Peyer's patch (tissue), 4 donors: ENCODE data around the gene PARD3B.

Source experiments
- POLR2A ChIP-seq, 2 donors: fragments of 450-650 bp; IDR thresholded peaks; one replicate each; pipeline ENCODE4 v1.5.1; 2017; ENCODE audit warnings: antibody characterized with exemption in 2 of 2, mild to moderate bottlenecking in 2 of 2, moderate library complexity in 2 of 2
- TF ChIP-seq, protein P1 (sequence below), 6 experiments: fragments of 450-650 bp in 4 of 6; fragments of 200-600 bp in 2 of 6; sonication (generic) in 1 of 6; IDR thresholded peaks; one replicate each; pipeline ENCODE4 v1.5.1; 2017 to 2019; ENCODE audit warnings: antibody characterized with exemption in 6 of 6, mild to moderate bottlenecking in 3 of 6, moderate library complexity in 1 of 6

DNA sequence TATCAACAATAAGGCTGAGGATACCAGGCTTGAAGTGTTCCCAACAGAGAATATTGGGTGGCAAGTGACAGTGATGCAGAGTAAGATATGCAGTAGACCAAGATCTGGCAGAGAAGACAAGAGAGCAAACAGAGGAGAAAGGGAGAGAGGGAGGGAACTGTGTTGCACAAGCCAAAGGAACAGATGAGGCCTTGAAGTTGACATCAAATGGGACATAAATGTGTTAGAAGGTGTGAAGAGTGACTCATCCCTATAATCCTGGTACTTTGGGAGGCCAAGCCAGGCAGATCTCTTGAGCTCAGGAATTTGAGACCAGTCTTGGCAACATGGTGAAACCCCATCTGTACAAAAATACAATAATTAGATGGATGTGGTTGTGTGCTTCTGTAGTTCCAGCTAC, 342.9 kb downstream of the PARD3B start:
- TF ChIP-seq, protein P1, sequence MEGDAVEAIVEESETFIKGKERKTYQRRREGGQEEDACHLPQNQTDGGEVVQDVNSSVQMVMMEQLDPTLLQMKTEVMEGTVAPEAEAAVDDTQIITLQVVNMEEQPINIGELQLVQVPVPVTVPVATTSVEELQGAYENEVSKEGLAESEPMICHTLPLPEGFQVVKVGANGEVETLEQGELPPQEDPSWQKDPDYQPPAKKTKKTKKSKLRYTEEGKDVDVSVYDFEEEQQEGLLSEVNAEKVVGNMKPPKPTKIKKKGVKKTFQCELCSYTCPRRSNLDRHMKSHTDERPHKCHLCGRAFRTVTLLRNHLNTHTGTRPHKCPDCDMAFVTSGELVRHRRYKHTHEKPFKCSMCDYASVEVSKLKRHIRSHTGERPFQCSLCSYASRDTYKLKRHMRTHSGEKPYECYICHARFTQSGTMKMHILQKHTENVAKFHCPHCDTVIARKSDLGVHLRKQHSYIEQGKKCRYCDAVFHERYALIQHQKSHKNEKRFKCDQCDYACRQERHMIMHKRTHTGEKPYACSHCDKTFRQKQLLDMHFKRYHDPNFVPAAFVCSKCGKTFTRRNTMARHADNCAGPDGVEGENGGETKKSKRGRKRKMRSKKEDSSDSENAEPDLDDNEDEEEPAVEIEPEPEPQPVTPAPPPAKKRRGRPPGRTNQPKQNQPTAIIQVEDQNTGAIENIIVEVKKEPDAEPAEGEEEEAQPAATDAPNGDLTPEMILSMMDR (IDR thresholded peaks at IDR 0.05), result no peak
- no peak for TF ChIP-seq POLR2A (IDR thresholded peaks at IDR 0.05)
